ENCODE data around the gene PRRC2B. TPM values are rescaled to one million over a fixed set of nuclear protein-coding genes. Genes with fewer than 3 reads are reported as not detected.
A peak's percentile ranks its signal among the peaks of the same experiment; 100 is the strongest.
"Not testable (repeated sequence)": the region's sequence is repeated elsewhere in the genome, so short reads cannot be mapped to it uniquely, and the experiment has no call there.

The PRRC2B gene
- total and polyA plus RNA-seq, 2 of the 13 experiments (the other 11 are each of a cell fraction or from before 2014, with no cell fraction given) = 20.8 to 37.4 TPM

GRCh38 chr9:131546336-131547084 lies 152.6 kb downstream of the PRRC2B start (continued):
- no peak for TF ChIP-seq ZNF574 (CRISPR knock-in tag; IDR thresholded peaks at IDR 0.05)
- no peak for TF ChIP-seq ZNF124 (CRISPR knock-in tag; IDR thresholded peaks at IDR 0.05)
- 0 out of 2 replicates have a peak, but pooled peaks have one; percentile 30 for TF ChIP-seq NR2F6 (IDR thresholded peaks at IDR 0.05)
- peak; percentile 29; the same call in 1 of the 2 replicates for TF ChIP-seq NR2F6 (CRISPR knock-in tag; IDR thresholded peaks at IDR 0.05)
- TF ChIP-seq BCL3 (CRISPR knock-in tag; IDR thresholded peaks at IDR 0.05) = no peak
- peak; percentile 100 for TF ChIP-seq CBFB (CRISPR knock-in tag; IDR thresholded peaks at IDR 0.05)
- no peak for TF ChIP-seq DNMT3B (CRISPR knock-in tag; conservative IDR thresholded peaks at IDR 0.05)
- peak; percentile 46 for TF ChIP-seq RARA (CRISPR knock-in tag; IDR thresholded peaks at IDR 0.05)
- TF ChIP-seq TBX2 (CRISPR knock-in tag; IDR thresholded peaks at IDR 0.05; ENCODE audit: borderline replicate concordance) = peak; percentile 49; the same call in 1 of the 2 replicates
- TF ChIP-seq ZNF317 (CRISPR knock-in tag; IDR thresholded peaks at IDR 0.05) = 0 out of 2 replicates have a peak, but pooled peaks have one; percentile 19
- peak; percentile 52; the same call in 1 of the 2 replicates for TF ChIP-seq THAP11 (CRISPR knock-in tag; IDR thresholded peaks at IDR 0.05)
- no peak for TF ChIP-seq IKZF5 (CRISPR knock-in tag; IDR thresholded peaks at IDR 0.05)
- TF ChIP-seq RXRB (CRISPR knock-in tag; IDR thresholded peaks at IDR 0.05; ENCODE audit: borderline replicate concordance) = 0 out of 2 replicates have a peak, but pooled peaks have one; percentile 14
- peak in 1 of 2 experiments; percentile 21; a peak in 1 of 4 replicates for TF ChIP-seq EP300 (IDR thresholded peaks at IDR 0.05; ENCODE audit: low read depth in 2 of 2, low read length in 2 of 2)
- no peak for TF ChIP-seq EP300 (CRISPR knock-in tag; IDR thresholded peaks at IDR 0.05; ENCODE audit: borderline replicate concordance)

- H3K9ac ChIP-seq (ENCODE audit: insufficient read depth, low read depth, low read length); FAIRE-seq; H2AFZ ChIP-seq (ENCODE audit: low read length); H3K4me3 ChIP-seq (replicated peaks in 1 of 3; ENCODE audit: insufficient read depth in 1 of 3, low read depth in 2 of 3, low read length in 3 of 3); BruUV-seq (replicated peaks); H3K79me2 ChIP-seq (ENCODE audit: insufficient read depth, low read length); CTCF ChIA-PET (ENCODE audit: low intra/inter-chr PET ratio, low total read pairs); H3K9me3 ChIP-seq (ENCODE audit: low read length); H3K36me3 ChIP-seq (replicated peaks in 1 of 2; ENCODE audit: control insufficient read depth in 1 of 2, insufficient read depth in 2 of 2, low read length in 2 of 2); intact Hi-C loops (cut with micrococcal nuclease; ENCODE audit: unreplicated experiment); H3K27ac ChIP-seq (ENCODE audit: extremely low read length, insufficient read depth, low read length); in situ Hi-C loops (cut with HindIII; ENCODE audit: extremely low pct_ligation_motif_present, low pct_unique_long_range_greater_than_20kb); ATAC-seq; DNase-seq (ENCODE audit: low spot score); H3K4me2 ChIP-seq (ENCODE audit: low read depth, low read length); POLR2A ChIA-PET: not testable (repeated sequence)
- peaks cover 11% of the 10 kb centered on the region; the same call in 1 of the 2 replicates for H4K20me1 ChIP-seq (ENCODE audit: insufficient read depth, low read length)
- peaks cover 9 to 72% of the 10 kb centered on the region in 2 experiments for H3K27me3 ChIP-seq (ENCODE audit: control insufficient read depth in 1 of 2, insufficient read depth in 2 of 2, low read length in 2 of 2)
- WGBS (ENCODE audit: low lambda C conversion rate) = 13% methylated on average over 6 of the region's 10 CpGs
- H3K4me1 ChIP-seq (ENCODE audit: insufficient read depth, low read length) = peaks cover 37% of the 10 kb centered on the region
Observed at GRCh38 chr9:131549186-131549585, 155.3 kb downstream of the PRRC2B start.
